ENCODE results near the gene PTDSS2.
"Not testable (repeated sequence)": the region's sequence is repeated elsewhere in the genome, so short reads cannot be mapped to it uniquely, and the experiment has no call there.

PTDSS2 gene

DNA sequence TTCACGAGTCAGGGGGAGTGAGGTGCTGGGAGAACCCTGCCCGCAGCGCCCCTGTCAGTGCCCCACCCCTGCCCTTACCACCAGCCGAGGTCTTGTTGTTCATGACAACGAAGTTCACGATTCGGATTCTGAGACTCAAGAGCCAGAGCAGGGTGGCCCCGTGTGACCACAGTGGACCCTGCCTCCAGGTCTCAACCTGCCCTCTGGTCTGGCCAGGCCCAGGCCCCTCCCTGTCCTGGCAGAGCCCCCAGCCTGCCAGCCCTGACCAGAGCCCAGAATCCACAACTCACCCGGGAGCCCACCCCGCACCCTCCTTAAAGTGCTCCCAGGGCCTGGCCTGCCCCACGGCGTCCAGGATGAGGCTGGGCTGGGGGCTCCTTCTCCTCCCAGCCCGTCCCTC is 18.2 kb upstream of the PTDSS2 start:
- no peak for DNase-seq (ENCODE audit: low read depth in 3 of 3)

DNA sequence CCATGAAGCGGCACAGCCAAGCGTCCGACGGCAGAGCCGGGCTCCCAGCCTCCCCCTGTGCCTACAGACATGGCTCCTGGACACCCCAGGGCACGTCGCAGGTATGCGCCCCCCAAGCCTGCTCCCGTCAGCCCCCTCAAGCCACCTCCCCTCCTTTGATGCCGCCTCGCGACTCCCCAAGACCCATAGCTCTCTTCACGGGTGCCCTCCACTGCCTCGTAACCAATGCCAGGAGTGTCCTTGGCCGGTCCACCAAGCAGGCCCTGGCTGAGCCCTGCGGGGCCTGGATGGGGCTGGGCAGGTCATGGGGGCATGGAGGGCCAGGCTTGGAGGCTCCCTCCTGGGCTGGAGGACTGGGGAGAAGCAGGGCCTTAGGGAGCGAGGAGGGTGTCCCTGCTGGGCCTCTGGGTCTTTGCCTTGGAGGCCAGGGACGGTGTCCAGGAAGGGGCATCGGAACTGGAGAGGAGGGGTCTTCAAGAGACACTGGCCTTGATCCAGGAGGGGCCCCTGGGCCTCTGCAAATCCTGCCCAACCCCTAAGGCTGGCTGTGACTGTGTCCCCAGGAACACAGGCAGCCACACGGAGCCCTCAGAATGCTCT is 17.5 kb upstream of the PTDSS2 start:
- no peak for DNase-seq (ENCODE audit: low read depth in 3 of 3)

DNA sequence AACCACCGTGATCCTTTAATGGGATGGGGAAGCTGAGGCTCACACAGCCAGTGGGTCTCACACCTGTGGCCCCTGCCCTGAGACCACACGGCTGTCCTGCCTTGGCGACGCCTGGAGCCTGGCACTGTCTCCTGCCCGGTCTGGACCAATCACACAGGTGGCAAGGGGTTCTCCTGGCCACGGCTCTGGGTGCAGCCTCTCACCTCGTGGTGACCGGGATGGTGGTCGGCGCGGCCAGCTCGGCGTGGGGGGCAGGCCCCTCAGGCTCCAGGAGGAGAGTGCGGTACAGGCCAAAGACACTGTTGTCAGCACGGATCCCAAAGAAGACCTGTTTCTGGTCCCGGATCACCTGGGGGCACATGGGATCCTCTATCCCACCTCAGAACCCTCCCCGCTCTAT is 17.0 kb upstream of the PTDSS2 start:
- DNase-seq (ENCODE audit: low read depth in 3 of 3): no peak

DNA sequence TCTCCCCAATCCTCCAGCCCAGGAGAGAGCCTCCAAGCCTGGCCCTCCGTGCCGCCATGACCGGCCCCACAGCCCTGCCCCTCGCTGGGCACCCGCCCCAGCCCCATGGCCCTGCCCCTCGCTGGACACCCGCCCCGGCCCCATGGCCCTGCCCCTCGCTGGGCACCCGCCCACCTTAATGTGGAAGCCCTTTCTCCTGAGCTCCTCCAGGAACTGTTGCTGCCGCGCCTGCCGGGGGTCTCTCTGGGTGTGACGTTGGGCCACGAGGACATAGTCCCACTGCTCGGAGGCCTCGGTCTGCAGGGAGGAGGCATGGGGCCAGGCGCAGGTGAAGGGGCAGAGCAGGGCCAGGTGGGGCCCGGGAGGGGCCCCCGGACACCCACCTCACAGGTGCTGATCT is 16.4 kb upstream of the PTDSS2 start:
- DNase-seq (ENCODE audit: low read depth in 3 of 3): no peak

DNA sequence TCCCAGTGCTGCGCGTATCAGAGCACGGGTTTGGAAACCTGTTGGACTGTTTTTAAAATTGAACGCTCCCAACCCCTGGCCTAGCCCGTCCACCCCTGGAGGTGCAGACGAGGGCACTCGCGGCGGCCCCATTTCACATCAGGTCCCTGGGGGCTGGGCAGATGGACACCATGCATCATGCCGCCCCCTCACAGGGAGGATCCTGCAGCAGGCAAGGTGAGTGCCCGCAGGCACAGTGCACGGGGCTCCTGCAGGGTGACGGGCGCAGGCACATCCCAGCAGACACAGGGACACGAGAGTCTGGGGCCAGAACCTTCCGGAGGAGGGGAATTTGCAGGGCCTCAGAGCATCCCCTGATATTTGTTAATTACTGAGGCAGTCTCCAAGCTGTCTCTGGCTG is 15.6 kb upstream of the PTDSS2 start:
- DNase-seq (ENCODE audit: low read depth in 3 of 3): no peak

DNA sequence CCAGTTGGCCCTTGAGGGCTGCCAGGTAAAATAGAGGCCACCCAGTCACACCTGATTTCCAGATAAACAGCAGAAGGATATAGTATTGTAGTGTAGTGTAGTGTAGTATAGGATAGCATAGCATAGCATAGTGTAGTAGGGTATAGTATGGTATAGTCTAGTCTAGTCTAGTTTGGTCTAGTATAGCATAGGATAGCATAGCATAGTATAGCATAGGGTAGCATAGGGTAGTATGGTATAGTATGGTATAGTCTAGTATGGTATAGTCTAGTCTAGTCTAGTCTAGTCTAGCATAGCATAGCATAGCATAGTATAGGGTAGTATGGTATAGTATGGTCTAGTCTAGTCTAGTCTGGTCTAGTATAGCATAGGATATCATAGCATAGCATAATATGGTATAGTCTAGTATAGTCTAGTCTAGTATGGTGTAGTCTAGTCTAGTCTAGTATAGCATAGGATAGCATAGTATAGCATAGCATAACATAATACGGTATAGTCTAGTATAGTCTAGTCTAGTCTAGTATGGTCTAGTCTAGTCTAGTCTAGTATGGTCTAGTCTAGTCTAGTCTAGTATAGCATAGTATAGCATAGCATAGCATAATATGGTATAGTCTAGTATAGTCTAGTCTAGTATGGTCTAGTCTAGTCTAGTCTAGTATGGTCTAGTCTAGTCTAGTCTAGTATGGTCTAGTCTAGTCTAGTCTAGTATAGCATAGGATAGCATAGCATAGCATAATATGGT is 14.9 kb upstream of the PTDSS2 start:
- not testable (repeated sequence) for DNase-seq (ENCODE audit: low read depth in 3 of 3)

DNA sequence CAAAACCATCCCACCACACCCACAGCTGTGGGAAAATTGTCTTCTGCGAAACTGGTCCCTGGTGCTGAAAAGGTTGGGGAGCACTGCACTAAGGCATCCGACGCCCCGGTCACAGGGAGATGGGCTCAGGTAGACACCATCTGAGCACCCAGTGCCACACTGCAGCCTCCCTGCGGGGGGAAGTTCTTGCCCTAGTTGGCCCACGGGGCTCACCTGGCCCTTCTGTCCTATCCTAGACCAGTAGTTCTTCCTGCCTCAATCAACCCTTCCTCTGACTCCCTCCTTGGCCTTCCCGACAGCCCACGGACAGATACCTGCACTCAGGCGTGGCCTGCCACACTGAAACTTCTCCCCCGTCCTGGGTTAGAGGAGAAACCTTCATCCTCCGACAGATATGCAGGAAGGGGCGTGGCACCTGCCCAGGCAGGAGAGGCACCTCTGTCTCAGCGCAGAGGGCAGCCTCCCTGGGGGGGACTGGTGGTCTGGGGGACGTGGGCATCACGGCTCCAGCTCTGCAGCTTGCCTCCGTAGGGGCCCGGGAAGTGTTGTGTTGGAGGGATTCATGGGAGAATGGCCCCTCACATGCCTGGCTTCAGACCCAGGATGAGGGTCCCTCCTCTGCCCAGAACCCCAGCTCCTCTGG is 12.7 kb upstream of the PTDSS2 start:
- DNase-seq (ENCODE audit: low read depth in 3 of 3): no peak

DNA sequence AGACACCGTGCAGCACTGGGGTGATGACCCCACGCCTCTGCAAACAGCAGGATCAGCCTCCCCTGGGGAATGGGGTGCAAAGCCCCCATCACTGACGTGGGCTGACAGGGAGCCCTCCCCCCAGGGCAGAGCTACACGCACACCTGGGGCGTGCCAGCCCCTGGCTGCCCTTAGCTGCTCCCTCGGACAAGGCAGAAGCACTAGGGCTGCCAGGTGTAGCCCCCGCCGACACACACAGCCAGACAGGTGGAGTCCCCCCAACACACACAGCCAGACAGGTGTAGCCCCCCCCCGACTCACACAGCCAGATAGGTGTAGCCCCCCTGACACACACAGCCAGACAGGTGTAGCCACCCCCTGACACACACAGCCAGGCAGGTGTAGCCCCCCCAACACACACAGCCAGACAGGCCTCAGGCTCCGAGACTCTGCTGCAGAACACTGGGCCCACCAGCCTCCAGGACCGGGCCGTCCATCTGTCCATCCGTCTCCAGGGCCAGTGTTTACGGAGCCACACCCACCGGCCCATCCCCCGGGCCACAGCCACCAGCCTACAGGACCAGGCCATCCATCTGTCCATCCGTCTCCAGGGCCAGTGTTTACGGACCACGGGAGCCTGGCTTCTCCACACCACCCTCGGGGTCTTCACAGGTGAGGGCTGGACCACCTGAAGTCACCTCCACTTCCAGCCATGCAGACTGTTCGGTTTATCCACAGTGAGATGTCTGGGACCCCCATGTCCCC is 11.8 kb upstream of the PTDSS2 start:
- DNase-seq (ENCODE audit: low read depth in 3 of 3): no peak

DNA sequence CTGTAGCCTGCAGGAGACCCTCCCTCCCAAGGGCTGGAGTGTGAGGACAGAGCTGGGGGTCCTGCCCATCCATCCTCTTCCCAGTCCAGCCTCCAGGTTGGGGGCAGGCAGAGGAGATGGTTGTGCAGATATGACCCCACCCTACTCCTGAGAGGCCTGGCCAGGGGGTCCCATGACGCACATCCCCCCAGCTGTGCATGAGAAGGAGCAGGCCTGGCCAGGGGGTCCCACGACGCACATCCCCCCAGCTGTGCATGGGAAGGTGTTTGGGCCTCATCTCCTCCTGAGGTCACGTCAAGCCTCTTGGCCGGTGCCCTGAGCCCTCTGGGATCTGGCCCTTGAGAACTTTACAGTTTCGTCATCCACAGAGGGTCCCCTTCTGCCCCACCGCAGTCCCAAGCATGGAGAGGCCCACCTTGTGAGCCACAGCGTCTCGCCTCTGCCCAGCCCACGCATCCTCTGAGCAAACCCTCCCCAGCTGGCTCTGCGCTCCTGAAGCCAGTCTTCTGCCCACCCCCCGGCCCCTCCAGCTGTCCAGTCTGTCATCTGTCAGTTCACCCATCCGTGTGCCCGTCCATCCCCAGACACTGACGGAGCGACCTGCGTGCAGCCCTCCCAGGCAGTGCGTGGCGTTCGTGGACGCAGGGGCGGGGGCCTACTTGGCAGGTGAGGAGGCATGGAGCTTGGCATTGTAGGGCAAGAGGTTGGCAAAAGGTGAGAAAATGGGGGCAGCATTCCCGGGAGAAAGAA is 10.6 kb upstream of the PTDSS2 start:
- DNase-seq (ENCODE audit: low read depth in 3 of 3): no peak

DNA sequence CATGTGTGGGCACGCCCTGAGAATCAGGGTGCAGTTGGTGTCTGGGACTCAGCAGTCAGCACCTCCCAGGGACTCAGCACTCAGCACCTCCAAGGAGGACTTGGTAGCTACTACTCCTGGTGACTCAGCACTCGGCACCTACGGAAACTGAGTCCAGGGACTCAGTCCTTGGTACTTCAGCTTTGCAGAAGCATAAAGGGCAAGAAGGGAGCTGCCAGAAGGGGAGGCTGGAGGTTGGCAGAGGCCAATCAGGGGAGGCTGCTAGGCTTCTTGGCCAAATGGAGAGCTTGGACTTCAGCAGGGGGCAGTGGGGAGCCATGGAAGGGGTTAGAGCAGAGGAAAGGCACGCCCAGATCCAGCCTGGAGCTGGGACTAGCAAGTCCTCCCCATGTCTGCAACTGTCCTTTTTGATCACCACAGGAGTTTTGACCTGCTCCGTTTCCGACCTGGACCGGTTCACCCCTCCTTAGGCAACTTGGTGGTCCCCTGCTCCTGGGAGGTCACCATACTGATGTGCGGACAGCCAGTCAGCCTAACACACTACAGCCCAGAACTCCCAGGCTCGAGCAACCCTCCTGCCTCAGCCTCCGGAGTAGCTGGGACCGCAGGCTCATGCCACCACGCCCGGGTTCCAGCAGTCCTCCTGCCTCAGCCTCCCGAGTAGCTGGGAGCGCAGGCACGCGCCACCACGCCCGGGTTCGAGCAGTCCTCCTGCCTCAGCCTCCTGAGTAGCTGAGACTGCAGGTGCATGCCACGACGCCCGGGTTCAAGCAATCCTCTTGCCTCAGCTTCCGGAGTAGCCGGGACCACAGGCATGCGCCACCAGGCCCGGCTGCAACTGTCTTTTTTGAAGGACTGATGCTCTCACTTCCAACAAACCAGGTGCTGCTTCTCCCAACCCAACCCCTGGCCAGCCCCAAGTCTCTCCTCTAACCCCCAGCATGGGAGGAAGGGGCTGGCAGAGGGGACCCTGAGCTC is 9.7 kb upstream of the PTDSS2 start:
- no peak for DNase-seq (ENCODE audit: low read depth in 3 of 3)

DNA sequence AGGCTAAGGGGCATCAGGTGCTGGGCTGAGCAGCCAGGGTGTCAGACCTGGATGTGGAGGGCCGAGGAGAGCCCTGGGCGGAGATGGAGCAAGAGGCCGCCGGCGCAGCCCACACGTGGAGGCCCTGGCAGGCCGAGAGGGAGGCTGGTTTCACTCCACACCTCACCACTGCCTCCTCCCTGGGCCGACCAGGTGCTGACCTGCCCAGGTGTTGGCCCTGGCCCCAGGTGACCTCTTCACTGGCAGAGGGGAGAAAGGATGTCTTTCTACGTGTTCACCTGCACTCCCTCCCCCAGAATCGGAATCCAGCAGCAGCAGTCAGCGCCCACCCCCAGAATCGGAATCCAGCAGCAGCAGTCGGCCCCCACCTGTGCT is 9.0 kb upstream of the PTDSS2 start:
- DNase-seq (ENCODE audit: low read depth in 3 of 3): no peak

DNA sequence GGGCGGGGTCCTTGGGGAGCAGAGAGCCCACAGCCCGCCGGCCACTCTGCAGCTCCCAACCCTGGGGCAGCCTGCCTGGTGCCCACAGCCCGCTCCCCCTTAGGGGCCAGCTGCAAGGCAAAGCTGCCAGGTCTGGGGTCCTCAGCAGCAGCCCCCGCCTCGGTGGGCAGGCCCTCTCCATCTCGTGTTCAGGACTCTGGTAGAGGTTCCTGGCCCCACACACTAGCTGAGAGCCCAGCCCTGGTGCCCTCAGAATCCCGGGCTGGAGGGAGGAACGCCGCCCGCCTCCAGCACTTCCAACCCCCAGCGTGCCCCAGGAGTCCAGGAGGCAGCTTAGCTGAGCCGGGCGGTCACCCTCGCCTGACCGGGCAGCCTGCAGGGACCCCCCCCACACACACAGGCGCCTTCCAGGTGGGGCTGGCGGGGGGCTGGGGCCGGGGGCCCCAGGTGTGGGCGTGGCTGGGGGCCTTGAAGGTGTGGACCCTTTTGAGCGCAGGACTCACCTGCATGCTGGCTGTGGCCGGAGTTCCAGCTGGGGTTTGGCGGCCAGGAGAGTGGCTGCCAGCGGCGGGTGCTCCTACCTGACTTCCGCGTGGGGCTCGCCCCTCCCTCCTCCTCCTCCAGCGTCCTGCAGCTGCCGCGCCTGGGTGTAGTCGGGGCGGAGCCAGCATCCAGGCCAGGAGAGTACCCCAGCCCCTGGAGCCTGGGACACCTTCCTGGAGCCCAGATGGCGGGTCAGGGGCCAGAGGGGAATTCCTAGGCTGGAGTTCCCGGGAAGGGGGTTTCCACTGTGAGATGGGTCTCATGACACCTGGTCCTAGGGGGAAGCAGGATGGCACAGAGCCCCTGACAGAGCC is 8.4 kb upstream of the PTDSS2 start, which contains the start of gene ANO9:
Gene ANO9 (minus strand): TSS at position 594 of the 857 bp plus-strand sequence. CDS start 85 bp downstream, at position 509.
- DNase-seq (ENCODE audit: low read depth in 3 of 3): peak in 2 of 3 experiments; percentile 38 to 39

DNA sequence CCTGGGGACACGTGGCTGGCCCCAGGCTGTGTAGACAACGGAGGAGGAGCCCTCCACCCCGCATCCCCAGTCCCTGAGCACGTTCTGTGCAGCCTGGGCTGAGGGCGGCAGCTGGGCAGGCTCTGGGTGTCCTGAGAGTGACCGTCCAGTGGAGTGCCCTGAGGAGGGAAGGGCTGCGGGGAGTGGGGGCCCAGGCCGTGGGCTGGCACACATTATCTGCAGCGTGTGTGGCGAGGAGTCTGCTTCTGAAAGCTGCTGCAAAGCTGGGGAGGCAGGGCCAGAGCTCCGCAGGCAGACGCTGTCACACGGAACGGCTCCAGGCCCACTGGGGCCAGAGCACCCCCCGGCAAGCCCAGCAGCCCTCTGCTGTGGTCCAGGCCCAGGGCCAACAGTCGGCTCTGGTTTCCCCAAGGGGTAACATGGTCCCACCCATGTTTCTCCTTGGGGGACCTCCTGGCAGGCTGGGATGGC is 7.4 kb upstream of the PTDSS2 start:
- DNase-seq (ENCODE audit: low read depth in 3 of 3): no peak

DNA sequence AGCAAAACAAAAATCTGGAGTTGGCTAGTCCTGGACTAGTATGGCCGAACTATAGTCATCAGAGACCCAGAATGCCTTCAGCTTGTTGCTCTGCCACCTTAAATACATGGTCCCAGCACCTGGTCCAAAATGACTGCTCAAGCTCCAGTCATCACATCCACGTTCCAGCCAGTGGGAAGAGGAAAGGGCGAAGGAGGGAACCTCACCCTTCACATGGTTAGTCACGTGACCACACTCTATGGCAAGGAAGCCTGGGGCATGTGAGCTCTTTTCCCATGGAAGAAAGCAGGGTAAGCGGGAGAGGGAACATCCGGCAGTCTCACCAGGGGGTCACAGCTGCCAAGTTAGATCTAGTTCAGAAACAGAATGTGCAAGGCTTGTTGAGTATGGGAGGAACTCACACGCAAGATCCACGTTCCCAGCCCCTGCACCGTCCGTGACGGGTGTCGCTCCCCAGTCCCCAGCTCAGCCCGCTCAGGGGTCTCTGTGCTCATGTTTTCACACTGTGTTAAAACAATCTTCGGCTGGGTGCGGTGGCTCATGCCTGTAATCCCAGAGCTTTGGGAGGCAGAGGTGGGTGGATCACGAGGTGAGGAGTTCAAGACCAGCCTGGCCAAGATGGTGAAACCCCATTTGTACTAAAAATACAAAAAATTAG is 6.4 kb upstream of the PTDSS2 start:
- no peak for DNase-seq (ENCODE audit: low read depth in 3 of 3)

DNA sequence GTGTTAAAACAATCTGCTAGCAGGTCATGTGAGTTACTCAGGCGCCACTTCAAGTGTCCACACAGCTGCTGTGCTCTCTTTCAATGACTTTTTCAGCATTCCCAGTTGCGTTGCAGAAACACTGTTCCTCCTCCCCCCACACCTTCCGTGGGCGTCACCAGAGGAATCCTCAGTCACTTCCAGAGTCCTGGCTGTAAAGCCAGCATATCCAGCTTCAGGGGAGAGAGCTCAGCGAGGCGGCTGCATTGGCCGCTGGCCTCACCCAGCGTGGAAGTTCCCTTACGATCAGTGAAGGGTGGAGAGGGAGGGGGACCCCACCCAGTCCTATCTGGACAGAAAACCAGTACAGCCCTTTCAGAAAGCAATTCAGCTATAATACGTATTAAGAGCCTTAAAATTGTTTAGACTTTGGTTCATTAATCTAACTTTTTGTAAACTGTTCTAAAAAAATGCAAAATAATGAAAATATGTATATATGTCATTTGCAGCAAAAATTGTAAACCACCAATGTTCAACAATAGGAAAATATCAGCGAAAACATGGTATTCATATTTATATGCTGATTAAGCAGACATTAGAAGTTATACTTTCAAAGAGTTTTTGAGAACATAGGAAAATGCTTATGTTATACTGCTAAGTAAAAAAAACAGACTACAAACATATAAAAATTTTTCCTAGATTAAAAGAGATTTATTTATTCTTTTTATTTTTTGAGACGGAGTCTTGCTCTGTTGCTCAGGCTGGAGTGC is 5.5 kb upstream of the PTDSS2 start:
- DNase-seq (ENCODE audit: low read depth in 3 of 3): no peak

DNA sequence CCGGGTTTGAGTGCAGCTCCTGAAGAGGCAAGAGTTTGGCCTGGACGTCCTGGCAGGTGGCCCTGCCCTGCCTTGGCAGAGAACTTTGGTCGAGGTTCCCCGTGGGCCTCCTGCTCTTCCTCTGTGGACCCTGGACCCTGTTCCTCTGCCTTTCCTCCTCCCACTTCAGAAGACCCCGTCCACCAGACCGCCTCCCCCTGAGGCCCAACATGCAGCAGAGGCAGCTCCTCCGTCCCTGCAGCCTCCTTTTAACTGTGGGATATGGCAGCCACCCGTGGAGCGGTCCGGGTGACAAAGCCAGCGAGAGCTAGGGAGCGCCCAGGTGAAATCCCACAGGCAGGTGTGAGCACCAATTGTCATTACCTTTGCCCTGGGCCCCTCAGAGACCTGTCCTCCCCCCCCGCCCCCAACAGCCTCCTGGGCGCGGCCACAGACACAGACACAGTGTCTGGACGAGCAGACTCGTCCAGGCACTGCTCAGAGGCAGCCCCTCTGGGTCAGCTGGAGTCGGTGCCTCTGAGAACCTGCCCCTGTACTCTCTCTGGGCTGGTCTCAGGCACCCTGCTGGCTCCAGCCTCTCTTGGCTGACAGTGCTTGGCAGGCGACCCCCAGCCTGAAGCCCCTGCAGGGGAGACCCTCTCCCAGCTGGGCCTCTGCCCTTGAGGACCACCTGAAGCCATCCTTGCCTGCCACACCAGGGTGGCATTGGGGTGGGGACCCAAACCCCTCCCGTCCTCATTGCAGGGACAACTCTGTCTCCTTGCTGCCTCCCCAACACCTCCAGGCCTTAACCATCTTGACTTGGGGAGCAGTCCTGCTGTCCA is 4.1 kb upstream of the PTDSS2 start:
- no peak for DNase-seq (ENCODE audit: low read depth in 3 of 3)

DNA sequence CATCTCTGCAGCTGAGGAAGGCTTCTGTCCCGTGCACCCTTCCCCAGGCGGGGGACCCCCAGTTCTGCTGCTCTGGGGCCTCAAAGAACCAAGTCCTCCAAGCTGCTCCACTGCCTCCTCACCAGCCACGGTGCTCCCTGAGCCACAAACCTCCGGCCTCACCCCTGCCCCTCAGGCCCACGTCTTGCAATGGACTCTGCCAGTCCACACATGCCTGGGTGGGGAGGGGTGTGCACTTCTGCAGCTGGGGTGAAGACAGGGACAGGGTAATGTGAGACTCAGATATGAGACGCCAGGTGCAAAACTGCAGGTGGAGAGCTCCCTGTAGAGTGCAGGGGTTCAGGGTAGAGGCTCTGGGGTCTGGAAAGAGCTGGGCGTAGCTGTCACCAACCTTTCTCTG is 3.2 kb upstream of the PTDSS2 start:
- no peak for DNase-seq (ENCODE audit: low read depth in 3 of 3)

Data from stimulated activated CD4-positive, alpha-beta T cell treated with anti-CD3 and anti-CD28 coated beads, TNF-alpha, amount 100 ng/mL, for 4 hours (primary cell).